ENCODE measurements around the gene MAMDC4. TPM values are rescaled to one million over a fixed set of nuclear protein-coding genes. Genes with fewer than 3 reads are reported as not detected.
"Not testable (repeated sequence)": the region's sequence is repeated elsewhere in the genome, so short reads cannot be mapped to it uniquely, and the experiment has no call there.

MAMDC4 gene
- total RNA-seq, 1 donor from 2014 or later, result 3.2 TPM

DNA sequence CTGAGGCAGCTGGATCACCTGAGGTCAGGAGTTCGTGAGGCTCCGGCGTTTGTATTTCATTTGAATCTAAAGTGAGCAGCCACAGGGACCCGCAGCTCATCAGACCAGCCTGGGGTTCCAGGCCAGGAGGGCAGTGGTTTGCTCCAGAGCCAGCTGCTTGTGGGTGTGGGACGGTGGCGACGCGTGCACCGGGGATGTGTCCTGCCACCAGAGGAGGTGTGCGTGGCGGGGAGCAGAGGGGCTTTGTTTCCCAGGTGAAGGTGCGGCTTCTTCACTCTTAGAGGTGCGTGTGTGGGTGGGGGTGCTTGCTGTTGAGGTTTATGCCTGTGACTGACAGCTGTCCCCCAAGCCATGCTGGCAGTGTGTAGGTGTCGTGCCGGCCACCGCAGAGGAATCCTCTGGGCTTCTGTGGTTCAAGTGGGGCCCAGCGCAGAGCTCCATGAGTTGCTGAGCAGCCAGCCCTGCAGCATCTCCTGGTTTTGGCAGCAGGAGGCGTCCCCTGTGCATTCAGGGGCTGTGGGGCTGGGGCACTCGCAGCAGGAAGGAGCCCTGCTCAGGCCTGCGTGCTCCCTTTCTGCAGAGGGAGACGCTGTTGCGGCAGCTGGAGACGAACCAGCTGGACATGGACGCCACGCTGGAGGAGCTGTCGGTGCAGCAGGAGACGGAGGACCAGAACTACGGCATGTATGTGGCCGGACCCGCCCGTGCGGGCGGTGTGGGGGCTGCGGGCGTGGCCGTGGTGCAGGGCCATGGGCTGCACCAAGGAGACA is 16.8 kb upstream of the MAMDC4 start:
- DNase-seq (ENCODE audit: extremely low spot score in 2 of 2), result no peak
- Histone ChIP-seq H3K27ac (no peak overlapping the region), H3K36me3 (peaks cover 0 to 40% of the 10 kb centered on the region in 2 donors), H3K27me3 (no peaks in the 10 kb centered on the region), H3K4me3 (no peak overlapping the region), H3K4me1 (no peaks in the 10 kb centered on the region), H3K9me3 (no peaks in the 10 kb centered on the region)
- intact Hi-C loops (cut with DNase I), result no loop called here
- TF ChIP-seq, protein P1, sequence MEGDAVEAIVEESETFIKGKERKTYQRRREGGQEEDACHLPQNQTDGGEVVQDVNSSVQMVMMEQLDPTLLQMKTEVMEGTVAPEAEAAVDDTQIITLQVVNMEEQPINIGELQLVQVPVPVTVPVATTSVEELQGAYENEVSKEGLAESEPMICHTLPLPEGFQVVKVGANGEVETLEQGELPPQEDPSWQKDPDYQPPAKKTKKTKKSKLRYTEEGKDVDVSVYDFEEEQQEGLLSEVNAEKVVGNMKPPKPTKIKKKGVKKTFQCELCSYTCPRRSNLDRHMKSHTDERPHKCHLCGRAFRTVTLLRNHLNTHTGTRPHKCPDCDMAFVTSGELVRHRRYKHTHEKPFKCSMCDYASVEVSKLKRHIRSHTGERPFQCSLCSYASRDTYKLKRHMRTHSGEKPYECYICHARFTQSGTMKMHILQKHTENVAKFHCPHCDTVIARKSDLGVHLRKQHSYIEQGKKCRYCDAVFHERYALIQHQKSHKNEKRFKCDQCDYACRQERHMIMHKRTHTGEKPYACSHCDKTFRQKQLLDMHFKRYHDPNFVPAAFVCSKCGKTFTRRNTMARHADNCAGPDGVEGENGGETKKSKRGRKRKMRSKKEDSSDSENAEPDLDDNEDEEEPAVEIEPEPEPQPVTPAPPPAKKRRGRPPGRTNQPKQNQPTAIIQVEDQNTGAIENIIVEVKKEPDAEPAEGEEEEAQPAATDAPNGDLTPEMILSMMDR (IDR thresholded peaks at IDR 0.05), result no peak
- TF ChIP-seq POLR2A (IDR thresholded peaks at IDR 0.05) (no peak), POLR2AphosphoS5 (IDR thresholded peaks at IDR 0.05; ENCODE audit: insufficient read depth in 1 of 2, low read depth in 1 of 2) (no peak)

DNA sequence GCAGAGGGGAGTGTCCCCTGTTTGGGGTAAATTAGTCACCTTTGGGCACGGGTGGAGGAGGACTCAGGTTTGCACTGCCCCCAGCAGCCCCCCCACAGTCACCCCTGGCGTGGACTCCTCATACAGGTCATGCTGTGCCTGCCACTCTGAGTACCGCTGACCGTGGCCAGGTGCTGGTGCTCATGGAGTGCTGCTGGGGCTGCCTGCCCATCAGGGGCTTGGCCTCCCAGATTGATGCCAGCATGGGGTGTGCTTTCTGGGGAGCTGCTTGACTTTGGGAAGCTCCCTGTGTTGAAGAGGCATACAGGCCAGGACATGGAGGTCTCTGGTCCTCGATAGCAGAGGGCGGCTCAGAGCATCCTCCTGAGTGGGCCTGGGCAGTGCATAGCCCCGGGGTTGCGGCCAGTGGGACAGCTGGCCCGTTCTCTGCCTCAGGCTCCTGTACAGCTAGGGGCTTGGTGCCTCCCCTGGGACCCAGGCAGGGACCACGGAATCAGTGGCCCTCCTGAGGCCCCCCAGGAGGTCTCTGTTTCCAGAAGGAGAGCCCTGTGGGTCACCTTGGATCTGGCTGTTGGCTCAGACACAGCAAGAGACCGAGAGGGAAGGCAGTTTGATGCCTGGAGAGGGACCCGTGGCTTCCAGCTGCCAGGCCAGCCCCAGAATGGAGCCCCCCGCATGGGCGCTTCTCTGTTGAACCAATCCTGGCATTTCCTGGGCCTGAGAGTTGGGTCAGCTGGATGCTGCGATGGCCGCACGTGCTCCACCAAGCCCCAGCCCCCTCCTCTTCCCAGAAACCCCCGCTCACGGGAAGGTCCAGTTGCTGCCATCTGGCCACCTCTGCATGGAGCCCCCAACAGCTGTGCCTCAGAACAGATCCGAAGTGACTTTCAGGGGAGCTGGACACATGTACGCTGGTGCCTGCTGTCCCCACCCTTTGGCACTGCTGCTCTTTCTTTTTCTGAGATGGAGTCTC is 15.9 kb upstream of the MAMDC4 start:
- Histone ChIP-seq H3K27me3 (no peaks in the 10 kb centered on the region), H3K4me1 (peaks cover 2% of the 10 kb centered on the region), H3K36me3 (peaks cover 0 to 32% of the 10 kb centered on the region in 2 donors), H3K9me3 (no peaks in the 10 kb centered on the region), H3K27ac (no peak overlapping the region), H3K4me3 (no peak overlapping the region)
- no peak for DNase-seq (ENCODE audit: extremely low spot score in 2 of 2)
- TF ChIP-seq POLR2AphosphoS5 (IDR thresholded peaks at IDR 0.05; ENCODE audit: insufficient read depth in 1 of 2, low read depth in 1 of 2) (no peak), POLR2A (IDR thresholded peaks at IDR 0.05) (no peak)
- TF ChIP-seq, protein P1 (IDR thresholded peaks at IDR 0.05), result no peak
- intact Hi-C loops (cut with DNase I), result no loop called here

DNA sequence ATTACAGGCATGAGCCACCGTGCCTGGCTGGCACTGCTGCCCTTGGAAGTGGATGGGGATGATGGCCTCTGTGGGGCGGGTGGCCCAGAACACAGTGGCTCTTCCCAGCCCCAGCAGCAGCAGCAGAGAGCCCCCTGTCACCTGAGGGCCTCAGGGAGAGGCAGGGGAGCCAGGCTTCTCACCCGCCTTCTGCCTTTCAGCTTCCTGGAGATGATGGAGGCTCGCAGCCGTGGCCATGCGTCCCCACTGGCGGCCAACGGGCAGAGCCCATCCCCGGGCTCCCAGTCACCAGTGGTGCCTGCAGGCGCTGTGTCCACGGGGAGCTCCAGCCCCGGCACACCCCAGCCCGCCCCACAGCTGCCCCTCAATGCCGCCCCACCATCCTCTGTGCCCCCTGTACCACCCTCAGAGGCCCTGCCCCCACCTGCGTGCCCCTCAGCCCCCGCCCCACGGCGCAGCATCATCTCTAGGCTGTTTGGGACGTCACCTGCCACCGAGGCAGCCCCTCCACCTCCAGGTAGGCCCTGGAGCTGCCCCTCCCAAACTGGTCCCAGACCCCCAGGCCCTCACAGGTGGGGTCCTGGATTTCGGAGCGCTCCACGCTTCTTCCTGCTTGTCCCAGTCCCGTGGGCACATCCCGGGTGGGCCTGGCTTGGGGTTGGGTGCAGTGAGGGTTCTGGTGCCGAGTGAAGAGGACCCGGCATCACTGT is 14.8 kb upstream of the MAMDC4 start:
- no peak overlapping the region for H3K4me3 ChIP-seq
- H3K4me1 ChIP-seq, result peaks cover 13% of the 10 kb centered on the region
- no peak for DNase-seq (ENCODE audit: extremely low spot score in 2 of 2)
- peaks cover 0 to 21% of the 10 kb centered on the region in 2 donors for H3K36me3 ChIP-seq
- no peaks in the 10 kb centered on the region for H3K9me3 ChIP-seq
- no peaks in the 10 kb centered on the region for H3K27me3 ChIP-seq
- intact Hi-C loops (cut with DNase I), result no loop called here
- TF ChIP-seq POLR2AphosphoS5 (IDR thresholded peaks at IDR 0.05; ENCODE audit: insufficient read depth in 1 of 2, low read depth in 1 of 2) (no peak), POLR2A (IDR thresholded peaks at IDR 0.05) (no peak)
- TF ChIP-seq, protein P1 (IDR thresholded peaks at IDR 0.05), result no peak
- H3K27ac ChIP-seq, result no peak overlapping the region

DNA sequence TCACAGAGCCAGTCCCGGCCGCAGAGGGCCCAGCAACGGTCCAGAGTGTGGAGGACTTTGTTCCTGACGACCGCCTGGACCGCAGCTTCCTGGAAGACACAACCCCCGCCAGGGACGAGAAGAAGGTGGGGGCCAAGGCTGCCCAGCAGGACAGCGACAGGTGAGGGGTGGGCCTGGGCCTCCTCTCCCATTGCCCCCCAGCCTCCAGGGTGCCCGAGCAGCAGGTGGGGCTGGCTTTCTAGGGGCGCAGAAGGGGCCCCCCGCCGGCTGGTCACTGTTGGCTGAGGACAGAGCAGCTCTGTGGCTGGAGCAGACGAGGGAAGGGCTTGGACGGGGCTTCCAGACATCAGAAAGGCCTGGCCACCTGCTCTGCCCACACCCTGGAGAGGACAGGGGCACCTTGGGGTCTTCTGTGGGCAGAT is 14.3 kb upstream of the MAMDC4 start:
- DNase-seq (ENCODE audit: extremely low spot score in 2 of 2); intact Hi-C loops (cut with DNase I); H3K27ac ChIP-seq; H3K4me3 ChIP-seq; H3K27me3 ChIP-seq; H3K9me3 ChIP-seq: not testable (repeated sequence)
- Histone ChIP-seq H3K36me3 (peaks cover 0 to 16% of the 10 kb centered on the region in 2 donors), H3K4me1 (peaks cover 19% of the 10 kb centered on the region)
